ENCODE data around the gene PTPRN2.

PTPRN2 gene

GRCh38 chr7:157760004-157760730 is 827.5 kb downstream of the PTPRN2 start:
- H3K4me1 ChIP-seq (ENCODE audit: control insufficient read depth in 2 of 2, insufficient read depth in 2 of 2, low read length in 2 of 2), result no peaks in the 10 kb centered on the region
- H3K4me3 ChIP-seq (ENCODE audit: low read length in 2 of 2), result no peak overlapping the region
- no peaks in the 10 kb centered on the region for H3K36me3 ChIP-seq (ENCODE audit: control insufficient read depth in 2 of 2, insufficient read depth in 2 of 2, low read length in 2 of 2)
- H3K27ac ChIP-seq (ENCODE audit: low read depth in 2 of 2, low read length in 2 of 2), result no peak overlapping the region
- no peak overlapping the region for H3K9ac ChIP-seq (ENCODE audit: low read depth in 1 of 2, low read length in 2 of 2)
- H3K27me3 ChIP-seq (ENCODE audit: control insufficient read depth in 2 of 2, insufficient read depth in 2 of 2, low read length in 2 of 2), result no peaks in the 10 kb centered on the region
- no peaks in the 10 kb centered on the region for H3K9me3 ChIP-seq (ENCODE audit: control insufficient read depth in 2 of 2, low read length in 2 of 2)

- H3K27me3 ChIP-seq (ENCODE audit: control insufficient read depth in 2 of 2, insufficient read depth in 2 of 2, low read length in 2 of 2), result no peaks in the 10 kb centered on the region
- no peaks in the 10 kb centered on the region for H3K9me3 ChIP-seq (ENCODE audit: control insufficient read depth in 2 of 2, low read length in 2 of 2)
- H3K27ac ChIP-seq (ENCODE audit: low read depth in 2 of 2, low read length in 2 of 2), result no peak overlapping the region
Observed at GRCh38 chr7:157759246-157759805, 828.3 kb downstream of the PTPRN2 start.

GRCh38 chr7:157758468-157759245 is 829.0 kb downstream of the PTPRN2 start:
- Histone ChIP-seq H3K27me3 (ENCODE audit: control insufficient read depth in 2 of 2, insufficient read depth in 2 of 2, low read length in 2 of 2) (no peaks in the 10 kb centered on the region), H3K4me1 (ENCODE audit: control insufficient read depth in 2 of 2, insufficient read depth in 2 of 2, low read length in 2 of 2) (no peaks in the 10 kb centered on the region), H3K27ac (ENCODE audit: low read depth in 2 of 2, low read length in 2 of 2) (no peak overlapping the region), H3K9me3 (ENCODE audit: control insufficient read depth in 2 of 2, low read length in 2 of 2) (no peaks in the 10 kb centered on the region), H3K4me3 (ENCODE audit: low read length in 2 of 2) (no peak overlapping the region), H3K9ac (ENCODE audit: low read depth in 1 of 2, low read length in 2 of 2) (no peak overlapping the region), H3K36me3 (ENCODE audit: control insufficient read depth in 2 of 2, insufficient read depth in 2 of 2, low read length in 2 of 2) (no peaks in the 10 kb centered on the region)

More at GRCh38 chr7:157759246-157759805, 828.3 kb downstream of the PTPRN2 start:
- no peaks in the 10 kb centered on the region for H3K4me1 ChIP-seq (ENCODE audit: control insufficient read depth in 2 of 2, insufficient read depth in 2 of 2, low read length in 2 of 2)
- no peaks in the 10 kb centered on the region for H3K36me3 ChIP-seq (ENCODE audit: control insufficient read depth in 2 of 2, insufficient read depth in 2 of 2, low read length in 2 of 2)
- no peak overlapping the region for H3K4me3 ChIP-seq (ENCODE audit: low read length in 2 of 2)
- H3K9ac ChIP-seq (ENCODE audit: low read depth in 1 of 2, low read length in 2 of 2), result no peak overlapping the region

GRCh38 chr7:157757776-157758467 is 829.7 kb downstream of the PTPRN2 start:
- Histone ChIP-seq H3K27ac (ENCODE audit: low read depth in 2 of 2, low read length in 2 of 2) (no peak overlapping the region), H3K36me3 (ENCODE audit: control insufficient read depth in 2 of 2, insufficient read depth in 2 of 2, low read length in 2 of 2) (no peaks in the 10 kb centered on the region), H3K4me3 (ENCODE audit: low read length in 2 of 2) (no peak overlapping the region), H3K27me3 (ENCODE audit: control insufficient read depth in 2 of 2, insufficient read depth in 2 of 2, low read length in 2 of 2) (no peaks in the 10 kb centered on the region), H3K4me1 (ENCODE audit: control insufficient read depth in 2 of 2, insufficient read depth in 2 of 2, low read length in 2 of 2) (no peaks in the 10 kb centered on the region), H3K9me3 (ENCODE audit: control insufficient read depth in 2 of 2, low read length in 2 of 2) (no peaks in the 10 kb centered on the region), H3K9ac (ENCODE audit: low read depth in 1 of 2, low read length in 2 of 2) (no peak overlapping the region)

- H3K27me3 ChIP-seq (ENCODE audit: control insufficient read depth in 2 of 2, insufficient read depth in 2 of 2, low read length in 2 of 2), result no peaks in the 10 kb centered on the region
- no peak overlapping the region for H3K27ac ChIP-seq (ENCODE audit: low read depth in 2 of 2, low read length in 2 of 2)
- H3K9ac ChIP-seq (ENCODE audit: low read depth in 1 of 2, low read length in 2 of 2), result no peak overlapping the region
- no peaks in the 10 kb centered on the region for H3K36me3 ChIP-seq (ENCODE audit: control insufficient read depth in 2 of 2, insufficient read depth in 2 of 2, low read length in 2 of 2)
- H3K4me1 ChIP-seq (ENCODE audit: control insufficient read depth in 2 of 2, insufficient read depth in 2 of 2, low read length in 2 of 2), result no peaks in the 10 kb centered on the region
- no peak overlapping the region for H3K4me3 ChIP-seq (ENCODE audit: low read length in 2 of 2)
- H3K9me3 ChIP-seq (ENCODE audit: control insufficient read depth in 2 of 2, low read length in 2 of 2), result no peaks in the 10 kb centered on the region
Observed at GRCh38 chr7:157757211-157757610, 830.4 kb downstream of the PTPRN2 start.

- H3K27ac ChIP-seq (ENCODE audit: low read depth in 2 of 2, low read length in 2 of 2), result no peak overlapping the region
- no peak overlapping the region for H3K9ac ChIP-seq (ENCODE audit: low read depth in 1 of 2, low read length in 2 of 2)
- H3K4me3 ChIP-seq (ENCODE audit: low read length in 2 of 2), result no peak overlapping the region
- no peaks in the 10 kb centered on the region for H3K36me3 ChIP-seq (ENCODE audit: control insufficient read depth in 2 of 2, insufficient read depth in 2 of 2, low read length in 2 of 2)
- no peaks in the 10 kb centered on the region for H3K4me1 ChIP-seq (ENCODE audit: control insufficient read depth in 2 of 2, insufficient read depth in 2 of 2, low read length in 2 of 2)
- H3K9me3 ChIP-seq (ENCODE audit: control insufficient read depth in 2 of 2, low read length in 2 of 2), result no peaks in the 10 kb centered on the region
- no peaks in the 10 kb centered on the region for H3K27me3 ChIP-seq (ENCODE audit: control insufficient read depth in 2 of 2, insufficient read depth in 2 of 2, low read length in 2 of 2)
Observed at GRCh38 chr7:157755741-157756140, 831.9 kb downstream of the PTPRN2 start.

GRCh38 chr7:157754416-157754790 is 833.2 kb downstream of the PTPRN2 start:
- Histone ChIP-seq H3K9ac (ENCODE audit: low read depth in 1 of 2, low read length in 2 of 2) (no peak overlapping the region), H3K27ac (ENCODE audit: low read depth in 2 of 2, low read length in 2 of 2) (no peak overlapping the region), H3K4me3 (ENCODE audit: low read length in 2 of 2) (no peak overlapping the region), H3K27me3 (ENCODE audit: control insufficient read depth in 2 of 2, insufficient read depth in 2 of 2, low read length in 2 of 2) (no peaks in the 10 kb centered on the region), H3K36me3 (ENCODE audit: control insufficient read depth in 2 of 2, insufficient read depth in 2 of 2, low read length in 2 of 2) (no peaks in the 10 kb centered on the region), H3K9me3 (ENCODE audit: control insufficient read depth in 2 of 2, low read length in 2 of 2) (no peaks in the 10 kb centered on the region), H3K4me1 (ENCODE audit: control insufficient read depth in 2 of 2, insufficient read depth in 2 of 2, low read length in 2 of 2) (no peaks in the 10 kb centered on the region)

- Histone ChIP-seq H3K4me1 (ENCODE audit: control insufficient read depth in 2 of 2, insufficient read depth in 2 of 2, low read length in 2 of 2) (no peaks in the 10 kb centered on the region), H3K9ac (ENCODE audit: low read depth in 1 of 2, low read length in 2 of 2) (no peak overlapping the region), H3K9me3 (ENCODE audit: control insufficient read depth in 2 of 2, low read length in 2 of 2) (no peaks in the 10 kb centered on the region), H3K27ac (ENCODE audit: low read depth in 2 of 2, low read length in 2 of 2) (no peak overlapping the region), H3K4me3 (ENCODE audit: low read length in 2 of 2) (no peak overlapping the region), H3K27me3 (ENCODE audit: control insufficient read depth in 2 of 2, insufficient read depth in 2 of 2, low read length in 2 of 2) (no peaks in the 10 kb centered on the region), H3K36me3 (ENCODE audit: control insufficient read depth in 2 of 2, insufficient read depth in 2 of 2, low read length in 2 of 2) (no peaks in the 10 kb centered on the region)
Observed at GRCh38 chr7:157753713-157754415, 833.8 kb downstream of the PTPRN2 start.

GRCh38 chr7:157752832-157753291 is 834.8 kb downstream of the PTPRN2 start:
- Histone ChIP-seq H3K9ac (ENCODE audit: low read depth in 1 of 2, low read length in 2 of 2) (no peak overlapping the region), H3K9me3 (ENCODE audit: control insufficient read depth in 2 of 2, low read length in 2 of 2) (no peaks in the 10 kb centered on the region), H3K4me1 (ENCODE audit: control insufficient read depth in 2 of 2, insufficient read depth in 2 of 2, low read length in 2 of 2) (no peaks in the 10 kb centered on the region), H3K4me3 (ENCODE audit: low read length in 2 of 2) (no peak overlapping the region), H3K36me3 (ENCODE audit: control insufficient read depth in 2 of 2, insufficient read depth in 2 of 2, low read length in 2 of 2) (no peaks in the 10 kb centered on the region), H3K27me3 (ENCODE audit: control insufficient read depth in 2 of 2, insufficient read depth in 2 of 2, low read length in 2 of 2) (no peaks in the 10 kb centered on the region), H3K27ac (ENCODE audit: low read depth in 2 of 2, low read length in 2 of 2) (no peak overlapping the region)
